Adrenal gland (tissue), 5 donors: ENCODE results near the gene NR6A1.
"Not testable (repeated sequence)": the region's sequence is repeated elsewhere in the genome, so short reads cannot be mapped to it uniquely, and the experiment has no call there.

Experiments
- POLR2A ChIP-seq, 2 donors: fragments of 450-650 bp; IDR thresholded peaks; one replicate each; pipeline ENCODE4 v1.6.1; 2017; ENCODE audit warnings: antibody characterized with exemption in 2 of 2, mild to moderate bottlenecking in 2 of 2, moderate library complexity in 1 of 2
- TF ChIP-seq, protein P1 (sequence below), 6 experiments: fragments of 450-650 bp in 4 of 6; fragments of 200-600 bp in 2 of 6; sonication (generic) in 1 of 6; IDR thresholded peaks; 1 replicate in 5 of 6; 2 replicates in 1 of 6; pipeline versions ENCODE4 v1.5.1 to v1.8.0; 2016 to 2021; ENCODE audit warnings: antibody characterized with exemption in 6 of 6, mild to moderate bottlenecking in 2 of 6, moderate library complexity in 1 of 6
- donor health status: DM: no; HTN: no; CAD: no.

DNA sequence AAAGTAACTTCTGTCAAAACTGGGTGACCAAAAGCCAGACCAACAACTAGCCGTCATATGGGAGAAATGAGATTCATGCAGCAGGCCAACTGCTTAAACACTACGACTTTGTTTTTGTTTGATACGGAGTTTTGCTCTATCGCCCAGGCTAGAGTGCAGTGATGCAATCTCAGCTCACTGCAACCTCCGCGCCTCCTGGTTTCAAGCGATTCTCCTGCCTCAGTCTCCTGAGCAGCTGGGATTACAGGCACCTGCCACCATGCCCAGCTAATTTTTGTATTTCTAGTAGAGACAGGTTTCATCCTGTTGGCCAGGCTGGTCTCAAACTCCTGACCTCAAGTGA lies 36.4 kb downstream of the NR6A1 start:
- TF ChIP-seq, protein P1, sequence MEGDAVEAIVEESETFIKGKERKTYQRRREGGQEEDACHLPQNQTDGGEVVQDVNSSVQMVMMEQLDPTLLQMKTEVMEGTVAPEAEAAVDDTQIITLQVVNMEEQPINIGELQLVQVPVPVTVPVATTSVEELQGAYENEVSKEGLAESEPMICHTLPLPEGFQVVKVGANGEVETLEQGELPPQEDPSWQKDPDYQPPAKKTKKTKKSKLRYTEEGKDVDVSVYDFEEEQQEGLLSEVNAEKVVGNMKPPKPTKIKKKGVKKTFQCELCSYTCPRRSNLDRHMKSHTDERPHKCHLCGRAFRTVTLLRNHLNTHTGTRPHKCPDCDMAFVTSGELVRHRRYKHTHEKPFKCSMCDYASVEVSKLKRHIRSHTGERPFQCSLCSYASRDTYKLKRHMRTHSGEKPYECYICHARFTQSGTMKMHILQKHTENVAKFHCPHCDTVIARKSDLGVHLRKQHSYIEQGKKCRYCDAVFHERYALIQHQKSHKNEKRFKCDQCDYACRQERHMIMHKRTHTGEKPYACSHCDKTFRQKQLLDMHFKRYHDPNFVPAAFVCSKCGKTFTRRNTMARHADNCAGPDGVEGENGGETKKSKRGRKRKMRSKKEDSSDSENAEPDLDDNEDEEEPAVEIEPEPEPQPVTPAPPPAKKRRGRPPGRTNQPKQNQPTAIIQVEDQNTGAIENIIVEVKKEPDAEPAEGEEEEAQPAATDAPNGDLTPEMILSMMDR (IDR thresholded peaks at IDR 0.05): not testable (repeated sequence)
- not testable (repeated sequence) for TF ChIP-seq POLR2A (IDR thresholded peaks at IDR 0.05)
